GM18519 (cell line): Measurements from ENCODE around the gene UGT1A5.

ENCODE experiments used
- ATAC-seq: cut with Tn5 transposase; IDR thresholded peaks from one replicate; pipeline ENCODE4 v1.9.1; 2021; ENCODE audit warnings: mild to moderate bottlenecking, moderate library complexity; ENCODE audit not compliant: unreplicated experiment, low FRiP score

UGT1A5 gene

DNA sequence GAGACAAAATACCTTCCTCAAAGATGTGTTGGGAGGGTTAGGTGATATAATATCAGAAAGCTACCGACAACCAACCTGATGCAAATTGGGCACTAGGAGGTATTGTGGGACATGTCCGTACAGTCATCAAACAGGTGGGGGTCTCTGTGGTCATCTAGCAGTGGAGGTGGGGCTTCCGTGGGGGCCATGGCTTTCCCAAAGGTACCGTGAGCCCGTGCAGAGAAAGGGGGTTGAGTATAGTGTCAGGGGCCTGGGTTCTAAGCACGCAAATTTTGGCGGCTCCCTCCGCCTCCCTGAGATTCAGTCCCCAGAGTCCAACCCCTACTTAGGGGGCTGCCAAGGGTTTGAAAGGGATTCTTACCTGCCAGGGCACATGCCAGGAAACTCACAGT is 109.0 kb downstream of the UGT1A5 start:
- ATAC-seq: no peak

DNA sequence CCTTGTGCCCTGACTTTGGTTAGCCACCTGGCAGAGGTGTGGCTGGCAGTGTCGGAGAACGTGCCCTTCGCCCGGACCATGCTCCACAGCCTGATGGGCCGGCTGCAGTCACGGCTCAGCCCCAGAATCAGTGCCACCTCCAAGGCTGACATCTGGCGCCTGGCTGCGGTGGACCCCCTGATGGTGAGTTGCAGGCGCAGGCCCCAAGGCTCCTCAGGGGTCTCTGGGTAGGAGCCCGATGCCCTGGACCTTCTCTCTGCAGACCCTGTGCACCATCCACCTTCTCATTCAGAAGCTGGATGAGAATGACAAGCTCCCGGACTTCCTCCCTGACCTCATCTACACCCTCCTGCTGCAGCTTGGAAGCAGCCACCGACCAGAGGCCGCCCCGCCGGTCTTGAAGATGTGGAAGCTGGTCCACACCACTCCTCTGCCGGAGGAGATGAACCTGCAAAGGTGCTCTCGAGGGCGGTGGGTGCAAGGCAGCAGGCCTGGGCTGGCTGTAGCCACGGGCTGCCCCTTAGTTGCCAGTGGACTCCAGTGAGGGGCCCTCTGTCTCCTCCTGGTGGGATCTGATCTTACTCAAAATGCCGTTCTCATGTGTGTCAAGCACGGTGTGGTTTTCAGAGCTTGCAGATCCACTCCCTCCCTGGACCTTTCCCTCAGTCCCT is 109.5 kb downstream of the UGT1A5 start:
- no peak for ATAC-seq
